SIG-M5 (cell line): Measurements from ENCODE around the gene GPX8.

Source experiments
- DNase-seq: peaks from one replicate; lab custom pipeline; 2025; lab: John Stamatoyannopoulos, UW

Gene GPX8

GRCh38 chr5:55172937-55173686 lies 13.1 kb downstream of the GPX8 start, which contains the start of gene CDC20B:
Gene CDC20B (minus strand): TSS chr5:55173177. CDS start chr5:55173000, 177 bp downstream.
- DNase-seq, result no peak

GRCh38 chr5:55173687-55174230 lies 13.8 kb downstream of the GPX8 start:
- DNase-seq, result no peak

GRCh38 chr5:55175781-55176175 lies 15.8 kb downstream of the GPX8 start:
- DNase-seq, result no peak

- DNase-seq, result no peak
These were observed 16.3 kb downstream of the GPX8 start for GRCh38 chr5:55176176-55176818.

- no peak for DNase-seq
These were observed 17.1 kb downstream of the GPX8 start for GRCh38 chr5:55177078-55177477.

- no peak for DNase-seq
These were observed 20.0 kb downstream of the GPX8 start for GRCh38 chr5:55180016-55180415.

GRCh38 chr5:55187370-55187769 lies 27.4 kb downstream of the GPX8 start:
- no peak for DNase-seq

- no peak for DNase-seq
These were observed 28.9 kb downstream of the GPX8 start for GRCh38 chr5:55188656-55189540.

- DNase-seq, result no peak
These were observed 31.2 kb downstream of the GPX8 start for GRCh38 chr5:55191165-55191564.

GRCh38 chr5:55205001-55205400 lies 45.0 kb downstream of the GPX8 start:
- DNase-seq, result no peak

GRCh38 chr5:55211184-55211874 lies 51.4 kb downstream of the GPX8 start:
- DNase-seq, result no peak
